Gastrocnemius medialis (tissue), 4 donors: ENCODE results near the gene DCC. TPM values are rescaled to one million over a fixed set of nuclear protein-coding genes. Genes with fewer than 3 reads are reported as not detected.

ENCODE experiments used
- ATAC-seq, 2 donors: fragments of 150-250 bp; one replicate each; pipeline ENCODE4 v1.9.1; 2016
- DNase-seq, 2 donors: peaks; one replicate each; pipeline ENCODE4 v3.0.0-alpha.2; 2019
- H3K27ac ChIP-seq, 4 donors: fragments of 200-600 bp; sonication (generic); 1 replicate in 1 of 4; 2 replicates in 3 of 4; pipeline ENCODE4 v1.5.1; 2016 to 2018; ENCODE audit warnings: mild to moderate bottlenecking in 2 of 4, moderate library complexity in 1 of 4
- H3K27me3 ChIP-seq, 3 donors: fragments of 200-600 bp; sonication (generic) in 2 of 3; 1 replicate in 1 of 3; 2 replicates in 2 of 3; pipeline versions ENCODE4 v1.5.1 to v1.6.0; 2016 to 2019; ENCODE audit warnings: mild to moderate bottlenecking in 1 of 3, moderate library complexity in 1 of 3
- H3K36me3 ChIP-seq, 2 donors: fragments of 200-600 bp; sonication (generic) in 1 of 2; one replicate each; pipeline ENCODE4 v1.5.1; 2017 to 2018
- H3K4me1 ChIP-seq, 2 donors: fragments of 200-600 bp; sonication (generic) in 1 of 2; one replicate each; pipeline ENCODE4 v1.5.1; 2016 to 2017; ENCODE audit warnings: mild to moderate bottlenecking in 2 of 2
- H3K4me3 ChIP-seq, 4 donors: fragments of 200-600 bp; sonication (generic) in 3 of 4; 1 replicate in 1 of 4; 2 replicates in 3 of 4; pipeline ENCODE4 v1.5.1; 2016 to 2019; ENCODE audit warnings: mild to moderate bottlenecking in 2 of 4
- H3K9me3 ChIP-seq, 3 donors: fragments of 200-600 bp; sonication (generic) in 2 of 3; 1 replicate in 1 of 3; 2 replicates in 2 of 3; pipeline ENCODE4 v1.5.1; 2016 to 2019
- CTCF ChIP-seq, 5 experiments: fragments of 450-650 bp in 3 of 5; fragments of 200-600 bp in 2 of 5; sonication (generic) in 2 of 5; IDR thresholded peaks in 4 of 5; conservative IDR thresholded peaks in 1 of 5; 1 replicate in 4 of 5; 2 replicates in 1 of 5; pipeline ENCODE4 v1.5.1; 2016 to 2019; ENCODE audit warnings: antibody characterized with exemption in 5 of 5, mild to moderate bottlenecking in 3 of 5, moderate library complexity in 3 of 5
- POLR2A ChIP-seq, 2 donors: fragments of 450-650 bp; IDR thresholded peaks; one replicate each; pipeline ENCODE4 v1.6.1; 2017; ENCODE audit warnings: antibody characterized with exemption in 2 of 2, mild to moderate bottlenecking in 2 of 2, moderate library complexity in 2 of 2
- in situ Hi-C, 4 donors: fragments of 200-750 bp; cut with MboI; loops; one replicate each; pipeline versions ENCODE4 v1.15.0 to v1.8.0; 2017; ENCODE audit warnings: low sequenced_read_pairs in 4 of 4
- intact Hi-C: fragments of 100-400 bp; cut with DNase I; formaldehyde crosslinking; loops from one replicate; pipeline ENCODE4 v1.15.1; 2023; ENCODE audit warnings: low total_unique reads
- total RNA-seq, 4 donors: library from RNA; depleted of rRNA; stranded (reverse); fragments of >200 nt; gene quantifications; one replicate each; pipeline versions ENCODE4 v1.1.0 to v1.2.3, GENCODE V29; 2016

Gene DCC
- total RNA-seq, 4 donors from 2014 or later: not detected

- ATAC-seq (no peak), DNase-seq (no peak)
- no peaks in the 10 kb centered on the region for H3K9me3 ChIP-seq
- no peak for TF ChIP-seq CTCF (IDR thresholded peaks at IDR 0.05 in 4 of 5, conservative IDR thresholded peaks at IDR 0.05 in 1 of 5)
- TF ChIP-seq POLR2A (IDR thresholded peaks at IDR 0.05): no peak
- H3K27ac ChIP-seq: no peak overlapping the region
- no peaks in the 10 kb centered on the region for H3K4me1 ChIP-seq
- intact Hi-C loops: no loop called here
- H3K36me3 ChIP-seq: no peaks in the 10 kb centered on the region
- in situ Hi-C loops: no loop called here
- no peak overlapping the region for H3K4me3 ChIP-seq
- no peaks in the 10 kb centered on the region for H3K27me3 ChIP-seq
Observed at GRCh38 chr18:52367953-52368742, 28.2 kb downstream of the DCC start.

DNA sequence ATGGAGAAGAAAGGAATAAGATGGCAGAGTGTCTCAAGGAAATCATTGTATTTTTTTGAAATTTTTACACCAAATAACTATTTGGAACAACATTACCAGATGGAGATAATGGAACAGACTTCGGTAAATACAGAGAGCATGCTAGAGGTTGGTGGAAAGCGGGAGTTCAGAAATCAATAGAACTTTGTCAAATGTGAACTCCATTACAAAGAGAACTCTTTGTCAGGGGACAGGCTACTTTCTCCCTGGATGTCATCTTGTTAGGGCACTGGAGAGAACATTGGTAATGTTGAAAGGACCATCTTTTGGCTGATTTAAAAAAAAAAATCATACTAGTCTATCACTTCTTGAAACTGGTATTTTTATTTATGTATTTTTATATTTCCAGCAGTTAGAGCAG lies 30.8 kb downstream of the DCC start:
- TF ChIP-seq POLR2A (IDR thresholded peaks at IDR 0.05) (no peak), CTCF (IDR thresholded peaks at IDR 0.05 in 4 of 5, conservative IDR thresholded peaks at IDR 0.05 in 1 of 5) (no peak)
- DNase-seq: no peak
- intact Hi-C loops: no loop called here

GRCh38 chr18:52376104-52376503 lies 36.1 kb downstream of the DCC start:
- no peaks in the 10 kb centered on the region for H3K36me3 ChIP-seq
- H3K4me1 ChIP-seq: no peaks in the 10 kb centered on the region
- H3K27ac ChIP-seq: no peak overlapping the region
- no peaks in the 10 kb centered on the region for H3K9me3 ChIP-seq
- no peak for TF ChIP-seq POLR2A (IDR thresholded peaks at IDR 0.05)
- TF ChIP-seq CTCF (IDR thresholded peaks at IDR 0.05 in 4 of 5, conservative IDR thresholded peaks at IDR 0.05 in 1 of 5): no peak
- no peak overlapping the region for H3K4me3 ChIP-seq
- intact Hi-C loops (no loop called here), in situ Hi-C loops (no loop called here)
- no peaks in the 10 kb centered on the region for H3K27me3 ChIP-seq
- DNase-seq (no peak), ATAC-seq (no peak)

More for the DNA sequence above, 30.8 kb downstream of the DCC start:
- H3K4me1 ChIP-seq: no peaks in the 10 kb centered on the region
- H3K27me3 ChIP-seq: no peaks in the 10 kb centered on the region
- ATAC-seq: no peak
- no peak overlapping the region for H3K4me3 ChIP-seq
- no peaks in the 10 kb centered on the region for H3K9me3 ChIP-seq
- no peak overlapping the region for H3K27ac ChIP-seq
- H3K36me3 ChIP-seq: no peaks in the 10 kb centered on the region
- in situ Hi-C loops: no loop called here

DNA sequence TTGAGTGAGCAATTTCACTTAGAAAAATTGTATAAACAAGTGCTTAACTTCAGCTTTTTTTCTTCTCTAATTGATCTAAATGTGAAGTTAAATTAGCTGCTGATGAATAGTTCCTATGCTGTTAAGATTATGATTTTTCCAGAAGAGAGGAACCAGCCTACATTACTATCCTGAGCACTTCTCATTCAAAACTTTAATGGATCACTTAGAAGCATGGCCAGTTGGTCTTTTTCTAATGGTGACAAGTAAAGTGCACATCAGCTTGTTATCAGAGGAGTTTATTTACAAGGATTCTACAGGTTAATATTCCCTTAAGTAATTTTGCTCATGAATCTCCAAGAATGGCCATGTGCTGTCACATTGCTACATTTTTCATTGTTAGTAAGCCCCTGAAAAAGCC lies 37.1 kb downstream of the DCC start:
- intact Hi-C loops: no loop called here
- Histone ChIP-seq H3K36me3 (no peaks in the 10 kb centered on the region), H3K27me3 (no peaks in the 10 kb centered on the region), H3K4me3 (no peak overlapping the region), H3K4me1 (no peaks in the 10 kb centered on the region), H3K9me3 (no peaks in the 10 kb centered on the region), H3K27ac (no peak overlapping the region)
- in situ Hi-C loops: no loop called here
- TF ChIP-seq CTCF (IDR thresholded peaks at IDR 0.05 in 4 of 5, conservative IDR thresholded peaks at IDR 0.05 in 1 of 5): no peak
- no peak for TF ChIP-seq POLR2A (IDR thresholded peaks at IDR 0.05)
- DNase-seq (no peak), ATAC-seq (no peak)

DNA sequence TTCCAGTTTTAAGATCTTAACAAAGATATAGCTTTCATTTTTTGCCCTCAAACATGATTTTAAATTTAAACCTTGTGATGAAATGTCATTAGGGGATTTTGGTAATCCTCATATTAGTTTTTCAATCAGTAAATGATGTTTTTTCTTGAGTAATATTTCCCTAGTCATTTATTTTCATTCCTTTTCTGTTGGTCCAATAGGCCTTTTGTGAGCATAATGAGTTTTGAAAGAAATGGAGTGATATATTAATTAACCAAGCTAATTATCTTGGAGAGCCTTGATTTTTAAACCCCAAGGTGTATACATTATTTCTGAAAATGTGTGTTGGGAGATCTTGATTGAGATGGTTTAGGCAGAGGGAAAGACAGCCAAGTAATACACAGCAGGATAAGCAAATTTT lies 46.3 kb downstream of the DCC start:
- in situ Hi-C loops (no loop called here), intact Hi-C loops (no loop called here)
- Histone ChIP-seq H3K27ac (no peak overlapping the region), H3K4me3 (no peak overlapping the region), H3K4me1 (no peaks in the 10 kb centered on the region), H3K36me3 (no peaks in the 10 kb centered on the region), H3K27me3 (no peaks in the 10 kb centered on the region), H3K9me3 (no peaks in the 10 kb centered on the region)
- DNase-seq: no peak
- TF ChIP-seq CTCF (IDR thresholded peaks at IDR 0.05 in 4 of 5, conservative IDR thresholded peaks at IDR 0.05 in 1 of 5) (no peak), POLR2A (IDR thresholded peaks at IDR 0.05) (no peak)
- no peak for ATAC-seq
